MM.1S (cell line): ENCODE measurements around the gene UPK2.

Experiments used
- EZH2 ChIP-seq: fragments of 300-600 bp; sonication (generic); optimal IDR thresholded peaks from 2 replicates; pipeline ENCODE3; 2017; ENCODE audit warnings: low read depth, mild to moderate bottlenecking, antibody characterized with exemption, low read length, mixed read lengths
- TF ChIP-seq, protein P1 (sequence below): fragments of 300-600 bp; sonication (generic); IDR thresholded peaks from 2 replicates; pipeline ENCODE4 v1.5.1; 2016; ENCODE audit warnings: antibody characterized with exemption, low read length, mixed read lengths

- TF ChIP-seq, protein P1, sequence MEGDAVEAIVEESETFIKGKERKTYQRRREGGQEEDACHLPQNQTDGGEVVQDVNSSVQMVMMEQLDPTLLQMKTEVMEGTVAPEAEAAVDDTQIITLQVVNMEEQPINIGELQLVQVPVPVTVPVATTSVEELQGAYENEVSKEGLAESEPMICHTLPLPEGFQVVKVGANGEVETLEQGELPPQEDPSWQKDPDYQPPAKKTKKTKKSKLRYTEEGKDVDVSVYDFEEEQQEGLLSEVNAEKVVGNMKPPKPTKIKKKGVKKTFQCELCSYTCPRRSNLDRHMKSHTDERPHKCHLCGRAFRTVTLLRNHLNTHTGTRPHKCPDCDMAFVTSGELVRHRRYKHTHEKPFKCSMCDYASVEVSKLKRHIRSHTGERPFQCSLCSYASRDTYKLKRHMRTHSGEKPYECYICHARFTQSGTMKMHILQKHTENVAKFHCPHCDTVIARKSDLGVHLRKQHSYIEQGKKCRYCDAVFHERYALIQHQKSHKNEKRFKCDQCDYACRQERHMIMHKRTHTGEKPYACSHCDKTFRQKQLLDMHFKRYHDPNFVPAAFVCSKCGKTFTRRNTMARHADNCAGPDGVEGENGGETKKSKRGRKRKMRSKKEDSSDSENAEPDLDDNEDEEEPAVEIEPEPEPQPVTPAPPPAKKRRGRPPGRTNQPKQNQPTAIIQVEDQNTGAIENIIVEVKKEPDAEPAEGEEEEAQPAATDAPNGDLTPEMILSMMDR: no peak
- TF ChIP-seq EZH2: no peak
Observed at GRCh38 chr11:118958577-118958976, 2.5 kb downstream of the UPK2 start.
